Measurements from ENCODE around the gene AFDN. TPM values are rescaled to one million over a fixed set of nuclear protein-coding genes. Genes with fewer than 3 reads are reported as not detected.

Gene AFDN
- total RNA-seq, 1 donor from 2014 or later = 112 TPM

DNA sequence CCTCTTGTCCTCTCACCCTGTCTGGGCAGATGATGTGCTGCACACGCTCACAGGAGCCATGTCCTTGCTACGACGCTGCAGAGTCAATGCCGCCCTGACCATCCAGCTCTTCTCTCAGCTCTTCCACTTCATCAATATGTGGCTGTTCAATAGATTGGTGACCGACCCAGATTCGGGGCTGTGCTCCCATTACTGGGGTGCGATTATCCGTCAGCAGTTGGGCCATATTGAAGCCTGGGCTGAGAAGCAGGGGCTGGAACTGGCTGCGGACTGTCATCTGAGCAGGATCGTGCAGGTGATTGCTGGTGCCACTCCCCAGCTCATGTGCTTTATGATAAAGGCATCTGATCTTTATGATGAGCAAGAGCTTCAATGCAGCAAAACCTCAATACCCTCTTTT, 88.4 kb downstream of the AFDN start:
- no peak for DNase-seq (ENCODE audit: low read depth)
- TF ChIP-seq, protein P1, sequence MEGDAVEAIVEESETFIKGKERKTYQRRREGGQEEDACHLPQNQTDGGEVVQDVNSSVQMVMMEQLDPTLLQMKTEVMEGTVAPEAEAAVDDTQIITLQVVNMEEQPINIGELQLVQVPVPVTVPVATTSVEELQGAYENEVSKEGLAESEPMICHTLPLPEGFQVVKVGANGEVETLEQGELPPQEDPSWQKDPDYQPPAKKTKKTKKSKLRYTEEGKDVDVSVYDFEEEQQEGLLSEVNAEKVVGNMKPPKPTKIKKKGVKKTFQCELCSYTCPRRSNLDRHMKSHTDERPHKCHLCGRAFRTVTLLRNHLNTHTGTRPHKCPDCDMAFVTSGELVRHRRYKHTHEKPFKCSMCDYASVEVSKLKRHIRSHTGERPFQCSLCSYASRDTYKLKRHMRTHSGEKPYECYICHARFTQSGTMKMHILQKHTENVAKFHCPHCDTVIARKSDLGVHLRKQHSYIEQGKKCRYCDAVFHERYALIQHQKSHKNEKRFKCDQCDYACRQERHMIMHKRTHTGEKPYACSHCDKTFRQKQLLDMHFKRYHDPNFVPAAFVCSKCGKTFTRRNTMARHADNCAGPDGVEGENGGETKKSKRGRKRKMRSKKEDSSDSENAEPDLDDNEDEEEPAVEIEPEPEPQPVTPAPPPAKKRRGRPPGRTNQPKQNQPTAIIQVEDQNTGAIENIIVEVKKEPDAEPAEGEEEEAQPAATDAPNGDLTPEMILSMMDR (IDR thresholded peaks at IDR 0.05; ENCODE audit: insufficient read depth, low read length, poor library complexity, severe bottlenecking) = no peak
- no peaks in the 10 kb centered on the region for H3K27me3 ChIP-seq (ENCODE audit: control insufficient read depth, insufficient read depth, low read length)
- H3K4me3 ChIP-seq (ENCODE audit: low read depth, low read length) = no peak overlapping the region
- peaks cover 2% of the 10 kb centered on the region for H3K36me3 ChIP-seq (ENCODE audit: control insufficient read depth, insufficient read depth, low read length)

- no peak overlapping the region for H3K4me3 ChIP-seq (ENCODE audit: low read depth, low read length)
- peaks cover 2% of the 10 kb centered on the region for H3K36me3 ChIP-seq (ENCODE audit: control insufficient read depth, insufficient read depth, low read length)
- no peak for DNase-seq (ENCODE audit: low read depth)
- TF ChIP-seq, protein P1 (IDR thresholded peaks at IDR 0.05; ENCODE audit: insufficient read depth, low read length, poor library complexity, severe bottlenecking) = no peak
- no peaks in the 10 kb centered on the region for H3K27me3 ChIP-seq (ENCODE audit: control insufficient read depth, insufficient read depth, low read length)
Measured at GRCh38 chr6:167917551-167918154, 90.9 kb downstream of the AFDN start.

- Histone ChIP-seq H3K27me3 (ENCODE audit: control insufficient read depth, insufficient read depth, low read length) (no peaks in the 10 kb centered on the region), H3K36me3 (ENCODE audit: control insufficient read depth, insufficient read depth, low read length) (peaks cover 2% of the 10 kb centered on the region), H3K4me3 (ENCODE audit: low read depth, low read length) (no peak overlapping the region)
- TF ChIP-seq, protein P1 (IDR thresholded peaks at IDR 0.05; ENCODE audit: insufficient read depth, low read length, poor library complexity, severe bottlenecking) = no peak
- DNase-seq (ENCODE audit: low read depth) = no peak
Measured at GRCh38 chr6:167918548-167919278, 92.0 kb downstream of the AFDN start.

- peaks cover 2% of the 10 kb centered on the region for H3K36me3 ChIP-seq (ENCODE audit: control insufficient read depth, insufficient read depth, low read length)
- DNase-seq (ENCODE audit: low read depth) = no peak
- no peaks in the 10 kb centered on the region for H3K27me3 ChIP-seq (ENCODE audit: control insufficient read depth, insufficient read depth, low read length)
- TF ChIP-seq, protein P1 (IDR thresholded peaks at IDR 0.05; ENCODE audit: insufficient read depth, low read length, poor library complexity, severe bottlenecking) = no peak
- H3K4me3 ChIP-seq (ENCODE audit: low read depth, low read length) = no peak overlapping the region
Measured at GRCh38 chr6:167919349-167919748, 92.6 kb downstream of the AFDN start.

DNA sequence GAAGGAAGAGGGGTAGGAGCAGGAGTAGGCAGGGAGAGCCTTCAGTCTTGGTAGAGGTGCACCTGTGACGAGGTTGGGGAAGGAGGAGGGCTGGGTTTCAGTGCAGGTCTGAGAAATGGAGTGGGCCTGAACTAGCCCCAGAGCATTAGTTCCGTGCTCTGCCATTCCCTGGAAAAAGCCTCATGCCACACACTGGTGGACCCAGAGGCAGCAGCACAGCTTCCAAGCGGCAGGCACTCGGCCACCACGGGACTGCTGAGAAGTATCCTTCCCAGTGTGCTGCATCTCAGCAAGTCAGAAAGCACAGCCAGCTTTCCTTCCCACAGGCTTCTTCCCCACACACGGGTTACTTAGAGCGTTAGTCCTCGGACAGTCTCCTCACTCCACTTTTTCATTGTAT, 93.5 kb downstream of the AFDN start:
- Histone ChIP-seq H3K4me3 (ENCODE audit: low read depth, low read length) (no peak overlapping the region), H3K36me3 (ENCODE audit: control insufficient read depth, insufficient read depth, low read length) (peaks cover 2% of the 10 kb centered on the region), H3K27me3 (ENCODE audit: control insufficient read depth, insufficient read depth, low read length) (no peaks in the 10 kb centered on the region)
- TF ChIP-seq, protein P1 (IDR thresholded peaks at IDR 0.05; ENCODE audit: insufficient read depth, low read length, poor library complexity, severe bottlenecking) = no peak
- DNase-seq (ENCODE audit: low read depth) = no peak
